GM19395 (cell line): ENCODE data around the gene CALR3.
"Not testable (repeated sequence)": the region's sequence is repeated elsewhere in the genome, so short reads cannot be mapped to it uniquely, and the experiment has no call there.

Experiments
- ATAC-seq: cut with Tn5 transposase; IDR thresholded peaks from one replicate; pipeline ENCODE4 v1.9.1; 2021; ENCODE audit warnings: mild to moderate bottlenecking, moderate library complexity; ENCODE audit not compliant: unreplicated experiment

The CALR3 gene

GRCh38 chr19:16524991-16525734, 29.2 kb upstream of the CALR3 start:
- no peak for ATAC-seq

DNA sequence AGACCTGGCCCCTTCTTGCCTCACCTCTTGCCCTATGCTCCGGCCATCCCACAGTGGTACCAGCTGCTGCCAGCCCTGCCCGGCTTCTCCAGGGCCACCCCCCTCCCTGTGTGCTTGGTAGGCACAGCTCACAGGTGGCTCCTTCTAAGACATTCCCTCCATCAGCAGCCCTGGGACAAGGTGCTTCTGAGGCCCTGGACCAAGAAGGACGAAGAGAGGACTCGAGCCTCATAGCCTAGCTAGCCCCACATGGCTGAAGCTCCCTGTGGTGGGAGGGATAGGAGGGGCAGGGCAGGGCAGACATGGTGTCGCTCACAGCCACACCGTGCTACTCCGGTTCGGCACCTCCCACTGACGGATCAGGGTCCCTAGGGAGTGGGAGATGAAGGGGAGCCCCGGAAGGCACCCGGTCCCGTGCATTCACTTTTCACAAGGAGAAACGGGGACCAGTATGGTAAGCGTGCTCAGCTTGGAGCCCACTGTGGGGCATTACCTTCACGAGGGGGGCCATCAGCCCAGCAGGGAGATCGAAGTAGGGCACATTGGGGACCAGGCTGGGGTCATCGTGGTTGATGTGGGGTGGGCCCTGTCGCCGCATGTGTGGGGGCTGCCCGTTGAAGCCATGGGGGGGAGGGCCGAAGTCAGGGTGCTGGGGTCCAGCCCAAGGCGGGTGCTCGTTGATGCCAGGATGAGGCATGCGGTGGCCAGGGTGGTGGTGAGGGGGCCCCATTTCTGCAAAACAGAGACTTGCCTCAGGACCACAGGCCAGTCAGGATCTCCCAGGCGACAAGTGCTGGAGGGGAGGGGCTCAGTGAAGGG, 26.8 kb upstream of the CALR3 start:
- no peak for ATAC-seq

DNA sequence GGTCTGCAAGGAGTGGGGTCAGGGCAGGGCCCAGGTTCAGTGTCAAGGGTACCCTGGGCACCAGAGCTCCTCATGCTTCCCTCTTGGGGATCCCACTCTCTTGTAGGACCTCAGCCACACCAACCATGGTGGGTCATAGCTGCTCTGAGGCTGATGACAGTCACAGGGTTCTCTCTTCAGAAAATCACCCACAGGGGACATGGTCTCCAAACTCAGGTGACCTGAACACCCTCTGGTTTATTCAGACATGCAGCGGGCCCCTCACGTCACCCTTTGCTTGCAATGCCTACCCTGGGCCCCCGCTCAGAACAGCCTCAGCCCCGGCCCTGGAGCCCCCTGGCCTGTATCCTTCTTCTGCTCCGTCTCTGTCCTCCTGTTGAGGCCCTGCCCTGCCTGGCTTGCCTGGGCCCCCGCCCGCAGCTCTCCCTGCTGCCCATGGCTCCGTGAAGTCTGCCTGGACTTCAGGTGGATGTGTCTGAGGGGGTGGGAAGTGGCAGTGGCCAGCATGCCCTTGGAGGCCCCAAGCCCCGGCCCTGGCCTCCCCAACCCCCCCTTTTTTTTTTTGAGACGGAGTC, 25.8 kb upstream of the CALR3 start:
- ATAC-seq, result no peak

DNA sequence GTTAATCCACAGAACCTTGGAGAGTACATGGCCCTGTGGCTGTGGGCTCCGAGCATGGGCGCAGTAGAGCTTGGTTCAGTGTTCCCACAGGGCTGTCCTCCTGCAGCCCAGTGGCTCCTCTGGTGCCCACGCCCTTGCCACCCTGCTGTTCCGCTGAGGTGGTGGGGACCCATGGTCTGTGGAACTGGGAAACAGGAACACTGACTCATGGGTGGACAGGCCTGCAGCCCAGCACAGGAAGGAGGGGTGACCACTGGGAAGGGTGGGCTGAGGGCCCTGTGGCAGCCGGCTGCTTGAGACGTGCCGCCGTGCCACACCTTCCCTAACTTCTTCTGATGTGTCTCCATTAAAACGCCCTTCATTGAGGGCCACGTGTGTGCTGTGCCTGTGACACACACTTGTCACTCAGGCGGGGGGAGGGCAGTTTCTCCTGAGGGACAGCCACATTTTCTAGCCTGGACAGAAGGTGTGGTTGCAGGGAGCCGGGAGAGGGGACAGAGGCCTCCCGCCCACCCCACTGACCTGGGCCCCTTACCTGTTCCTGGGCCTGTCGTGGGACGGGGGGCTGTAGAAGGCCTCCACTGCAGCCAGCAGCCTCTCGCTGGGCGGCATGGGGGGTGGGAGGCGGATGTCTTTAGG, 25.1 kb upstream of the CALR3 start:
- no peak for ATAC-seq

GRCh38 chr19:16520074-16520973, 24.4 kb upstream of the CALR3 start:
- no peak for ATAC-seq

GRCh38 chr19:16519230-16519687, 23.3 kb upstream of the CALR3 start:
- ATAC-seq, result no peak

- no peak for ATAC-seq
Observed at GRCh38 chr19:16518483-16519229, 22.7 kb upstream of the CALR3 start.

DNA sequence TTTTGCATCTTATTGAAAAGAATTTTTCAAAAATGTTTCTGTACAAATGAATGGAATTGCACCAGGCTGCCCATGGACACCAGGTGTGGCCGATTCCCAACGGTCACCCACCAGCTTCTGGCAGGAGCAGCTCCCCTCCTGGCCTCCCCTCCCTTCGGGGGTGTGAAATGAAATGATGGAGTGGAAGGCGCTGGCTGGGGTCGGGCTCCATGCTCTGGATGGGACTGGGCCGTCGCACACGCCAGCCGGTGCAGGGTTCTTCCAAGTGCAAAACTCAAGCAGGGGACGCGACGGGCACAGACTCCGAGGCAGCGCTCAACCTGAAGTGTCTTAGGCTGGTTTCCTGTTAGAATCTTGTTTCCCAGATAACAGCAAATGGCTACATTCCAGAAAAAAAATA, 22.1 kb upstream of the CALR3 start:
- ATAC-seq, result no peak

GRCh38 chr19:16516923-16517610, 21.1 kb upstream of the CALR3 start:
- no peak for ATAC-seq

GRCh38 chr19:16516381-16516780, 20.4 kb upstream of the CALR3 start:
- ATAC-seq, result no peak

- ATAC-seq, result no peak
Observed at GRCh38 chr19:16514383-16515019, 18.5 kb upstream of the CALR3 start.

DNA sequence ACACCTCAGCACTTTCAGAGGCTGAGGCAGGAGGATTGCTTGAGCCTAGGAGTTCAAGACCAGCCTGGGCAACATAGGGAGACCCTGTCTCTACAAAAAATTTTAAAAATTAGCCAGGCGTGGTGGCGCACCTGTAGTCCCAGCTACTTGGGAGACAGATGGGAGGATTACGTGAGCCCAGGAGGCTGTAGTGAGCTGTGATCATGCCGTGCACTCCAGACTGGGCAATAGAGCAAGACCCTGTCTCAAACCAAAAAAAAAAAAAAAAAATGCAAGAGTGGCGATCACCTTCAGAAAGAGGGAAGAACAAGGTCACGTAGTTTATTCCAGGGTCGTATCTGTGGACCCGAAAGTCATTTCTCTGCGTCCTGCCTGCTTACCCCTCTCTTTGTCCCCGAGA, 16.6 kb upstream of the CALR3 start:
- ATAC-seq, result not testable (repeated sequence)

DNA sequence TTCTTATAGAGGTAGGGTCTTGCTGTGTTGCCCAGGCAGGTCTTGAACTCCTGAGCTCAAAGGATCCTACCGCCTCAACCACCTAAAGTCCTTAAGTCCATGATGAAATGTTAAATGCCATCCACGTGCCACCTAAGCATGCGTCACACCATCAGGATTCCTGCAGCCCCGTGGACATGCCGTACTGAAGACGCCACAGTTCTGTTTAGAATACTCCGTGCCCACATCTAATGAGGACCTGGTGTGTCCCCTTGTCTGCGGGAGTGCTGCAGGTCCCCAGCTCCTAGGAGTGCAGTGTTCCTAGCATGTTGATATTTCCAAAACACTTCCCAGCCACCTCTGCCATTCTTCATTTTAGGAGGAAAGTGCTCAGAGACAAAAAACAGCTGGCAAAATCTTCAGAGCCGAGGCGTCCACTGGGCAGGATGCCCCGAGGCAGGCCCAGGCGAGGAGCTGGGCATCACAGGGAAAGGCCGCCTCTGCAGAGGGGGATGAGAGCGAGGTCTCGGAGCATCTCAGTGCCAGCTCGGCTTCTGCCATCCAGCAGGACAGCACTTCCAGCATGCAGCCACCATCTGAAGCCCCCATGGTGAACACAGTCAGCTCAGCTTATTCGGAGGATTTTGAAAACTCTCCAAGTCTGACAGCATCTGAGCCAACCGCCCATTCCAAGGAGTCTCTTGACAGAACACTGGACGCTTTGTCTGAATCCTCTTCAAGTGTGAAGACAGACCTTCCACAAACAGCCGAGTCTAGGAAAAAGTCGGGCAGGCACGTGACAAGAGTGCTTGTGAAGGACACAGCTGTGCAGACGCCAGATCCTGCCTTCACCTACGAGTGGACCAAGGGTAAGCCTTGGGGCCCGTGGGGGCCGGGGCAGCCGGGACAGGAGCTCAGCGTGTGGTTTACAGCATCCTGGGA, 13.4 kb upstream of the CALR3 start:
- no peak for ATAC-seq

DNA sequence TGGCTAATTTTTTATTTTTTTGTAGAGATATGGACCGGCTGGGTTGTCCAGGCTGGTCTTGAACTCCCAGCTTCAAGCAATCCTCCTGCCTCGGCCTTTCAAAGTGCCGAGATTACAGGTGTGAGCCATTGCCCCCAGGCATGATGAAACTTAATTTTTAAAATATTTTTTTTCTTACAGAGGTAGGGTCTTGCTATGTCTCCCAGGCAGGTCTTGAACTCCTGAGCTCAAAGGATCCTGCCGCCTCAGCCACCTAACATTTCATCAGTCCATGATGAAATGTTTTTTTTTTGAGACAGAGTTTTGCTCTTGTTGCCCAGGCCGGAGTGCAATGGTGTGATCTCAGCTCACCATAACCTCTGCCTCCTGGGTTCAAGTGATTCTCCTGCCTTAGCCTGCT, 12.6 kb upstream of the CALR3 start:
- ATAC-seq, result no peak

DNA sequence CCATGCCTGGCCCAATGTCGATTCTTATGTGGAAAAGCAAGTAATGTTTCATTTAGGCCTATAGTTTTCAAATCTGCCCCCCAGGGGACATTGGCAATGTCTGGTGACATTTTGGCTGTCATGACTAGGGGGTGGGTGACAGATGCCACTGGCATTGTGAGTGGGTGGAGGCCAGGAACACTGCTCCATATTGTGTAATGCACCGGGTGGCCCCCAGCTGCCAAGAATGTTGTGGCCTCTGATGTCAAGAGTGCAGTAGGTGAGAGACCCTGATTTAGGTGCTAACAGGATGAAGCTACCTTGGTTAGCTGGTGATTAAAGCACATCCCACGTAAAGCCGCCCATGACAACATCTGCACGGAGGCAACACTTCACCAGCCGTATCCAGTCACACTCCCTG, 11.0 kb upstream of the CALR3 start:
- no peak for ATAC-seq

- not testable (repeated sequence) for ATAC-seq
Observed at GRCh38 chr19:16506161-16506560, 10.2 kb upstream of the CALR3 start.

GRCh38 chr19:16504271-16504670, 8.3 kb upstream of the CALR3 start:
- ATAC-seq, result no peak

DNA sequence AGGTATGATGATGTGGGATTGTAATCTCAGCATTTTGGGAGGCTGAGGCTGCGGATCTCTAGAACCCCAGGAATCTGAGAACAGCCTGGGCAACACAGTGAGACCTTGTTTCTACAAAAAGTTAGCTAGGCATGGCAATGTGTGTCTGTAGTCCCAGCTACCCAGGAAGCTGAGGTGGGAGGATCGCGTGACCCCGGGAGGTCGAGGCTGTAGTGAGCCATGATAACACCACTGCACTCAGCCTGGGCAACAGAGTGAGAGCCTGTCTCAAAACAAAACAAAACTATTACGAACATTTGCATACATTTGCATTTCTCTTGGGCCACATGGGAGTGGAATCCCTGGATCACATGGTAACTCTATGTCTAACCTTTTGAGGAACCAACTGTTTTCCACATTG, 1.9 kb upstream of the CALR3 start:
- ATAC-seq, result no peak
